Measurements from ENCODE around the gene TMEM174. TPM values are rescaled to one million over a fixed set of nuclear protein-coding genes. Genes with fewer than 3 reads are reported as not detected.

TMEM174 gene
- total and polyA plus RNA-seq, 4 donors, result not detected

GRCh38 chr5:73174100-73174815 lies 1.3 kb downstream of the TMEM174 start (continued):
- TF ChIP-seq ZBTB33 (IDR thresholded peaks at IDR 0.05), result no peak
- TF ChIP-seq HNF4G (IDR thresholded peaks at IDR 0.05), result no peak
- no peak for TF ChIP-seq GABPA (IDR thresholded peaks at IDR 0.05 in 1 of 2, conservative IDR thresholded peaks at IDR 0.05 in 1 of 2)
- TF ChIP-seq EGR1 (IDR thresholded peaks at IDR 0.05; ENCODE audit: low read depth in 2 of 2), result no peak
- TF ChIP-seq NR2F2 (IDR thresholded peaks at IDR 0.05), result no peak
- TF ChIP-seq FOXA2 (IDR thresholded peaks at IDR 0.05), result no peak

GRCh38 chr5:73176250-73176649 lies 3.3 kb downstream of the TMEM174 start:
- Histone ChIP-seq H3K9me3 (ENCODE audit: control insufficient read depth in 4 of 4, low read length in 3 of 4) (no peaks in the 10 kb centered on the region), H3K9ac (ENCODE audit: low read depth in 1 of 2, low read length in 2 of 2) (no peak overlapping the region), H3K27me3 (ENCODE audit: control insufficient read depth in 4 of 4, insufficient read depth in 4 of 4, low read length in 3 of 4) (peaks cover 0 to 5% (median 0%) of the 10 kb centered on the region in 4 donors), H3K4me1 (ENCODE audit: control insufficient read depth in 4 of 4, insufficient read depth in 4 of 4, low read length in 3 of 4) (no peaks in the 10 kb centered on the region), H3K36me3 (ENCODE audit: control insufficient read depth in 4 of 4, insufficient read depth in 3 of 4, low read depth in 1 of 4, low read length in 3 of 4) (no peaks in the 10 kb centered on the region), H3K4me3 (ENCODE audit: low read depth in 1 of 3, low read length in 3 of 3) (no peak overlapping the region), H3K27ac (ENCODE audit: low read depth in 1 of 2, low read length in 2 of 2) (no peak overlapping the region)
- WGBS, result 77% methylated on average over 2 of the region's 2 CpGs
- DNase-seq (ENCODE audit: low spot score), result no peak
- TF ChIP-seq NR2F2 (IDR thresholded peaks at IDR 0.05) (no peak), ZBTB33 (IDR thresholded peaks at IDR 0.05) (no peak), JUND (IDR thresholded peaks at IDR 0.05) (no peak), REST (IDR thresholded peaks at IDR 0.05) (no peak), HNF4G (IDR thresholded peaks at IDR 0.05) (no peak), ATF3 (IDR thresholded peaks at IDR 0.05) (no peak), SP1 (IDR thresholded peaks at IDR 0.05) (no peak), MAX (IDR thresholded peaks at IDR 0.05) (no peak), EGR1 (IDR thresholded peaks at IDR 0.05; ENCODE audit: low read depth in 2 of 2) (no peak), FOXA2 (IDR thresholded peaks at IDR 0.05) (no peak), TAF1 (conservative IDR thresholded peaks at IDR 0.05) (no peak)
